HK-2 (cell line): Measurements from ENCODE around the gene MBTPS2.
"Not testable (repeated sequence)": the region's sequence is repeated elsewhere in the genome, so short reads cannot be mapped to it uniquely, and the experiment has no call there.

ENCODE experiments used
- DNase-seq: peaks from one replicate; pipeline ENCODE4 v3.0.0-alpha.2; 2018; ENCODE audit not compliant: unreplicated experiment

The MBTPS2 gene

GRCh38 chrX:21839334-21840192, at the start of gene MBTPS2:
Gene MBTPS2, plus strand, starts transcription at chrX:21839617. Its CDS starts 118 bp downstream, at chrX:21839735.
- DNase-seq: peak; percentile 91

GRCh38 chrX:21798677-21799219, 40.7 kb upstream of the MBTPS2 start:
- DNase-seq: peak; percentile 29

DNA sequence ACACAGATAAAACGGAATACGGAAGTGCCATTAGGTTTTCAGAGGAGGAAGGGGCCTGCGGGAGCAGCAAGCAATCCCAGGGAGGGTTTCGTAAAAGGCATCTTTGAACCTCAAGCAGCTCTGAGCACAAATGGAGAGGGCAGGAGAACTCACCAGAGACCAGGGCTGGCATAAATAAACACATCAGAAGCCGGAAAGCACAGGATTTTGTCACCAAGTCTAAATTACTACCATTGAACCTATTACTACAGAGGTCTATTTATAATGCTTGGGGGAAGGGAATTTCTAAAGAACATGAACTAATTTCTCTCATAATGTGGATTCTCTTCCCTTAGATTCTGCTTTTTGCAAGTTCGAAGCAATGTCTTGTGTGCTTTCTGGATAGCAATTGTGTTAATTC, 39.6 kb upstream of the MBTPS2 start:
- no peak for DNase-seq

DNA sequence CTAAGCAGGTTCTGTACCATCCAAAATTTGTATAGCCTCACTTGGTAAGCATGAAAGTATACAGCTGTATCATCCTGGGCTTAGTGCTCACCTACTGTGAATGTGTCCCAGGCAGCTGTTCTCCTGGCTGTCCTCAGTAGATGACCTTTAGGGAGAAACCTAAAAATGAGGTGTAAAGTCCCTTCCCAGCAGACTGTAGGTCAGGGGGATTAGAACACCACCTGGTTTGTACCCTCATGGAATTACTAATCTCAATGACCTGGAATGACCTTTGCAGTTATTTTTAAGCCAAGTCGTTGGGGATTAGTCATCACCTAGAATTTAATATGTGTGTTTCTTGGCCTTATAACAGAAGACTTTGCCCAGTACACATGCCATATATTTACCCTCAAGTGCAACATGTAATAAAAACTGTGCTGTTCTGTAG, 39.1 kb upstream of the MBTPS2 start:
- DNase-seq: no peak

DNA sequence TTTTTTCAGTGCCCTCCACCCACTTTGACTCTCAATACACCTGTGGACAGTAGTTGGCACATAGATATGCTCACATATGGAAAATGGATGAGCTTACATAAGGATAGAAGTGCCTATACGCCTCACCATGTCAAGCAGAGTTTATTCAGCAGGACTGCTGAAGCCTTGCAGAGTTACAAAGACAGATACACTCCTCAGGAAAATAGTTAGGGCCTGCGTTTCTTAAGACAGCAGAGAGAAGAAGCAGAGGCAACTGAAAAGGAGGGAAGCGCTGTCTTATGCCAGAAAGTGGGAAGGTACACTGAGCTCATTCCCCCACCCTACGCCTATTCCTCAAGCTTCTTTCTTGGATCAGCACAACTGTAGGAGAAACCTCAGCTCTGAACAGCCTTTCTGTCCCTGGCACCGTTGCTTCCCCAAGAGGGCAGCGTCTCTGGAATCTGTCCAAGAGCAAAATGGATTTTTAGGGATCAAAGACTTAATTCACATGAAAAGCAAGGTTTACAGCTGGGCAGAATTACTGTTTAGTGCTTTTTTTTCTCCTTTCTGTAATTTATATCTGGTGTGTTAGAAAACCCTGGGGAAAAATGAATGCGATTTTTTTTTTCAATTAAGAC, 37.3 kb upstream of the MBTPS2 start:
- DNase-seq: no peak

DNA sequence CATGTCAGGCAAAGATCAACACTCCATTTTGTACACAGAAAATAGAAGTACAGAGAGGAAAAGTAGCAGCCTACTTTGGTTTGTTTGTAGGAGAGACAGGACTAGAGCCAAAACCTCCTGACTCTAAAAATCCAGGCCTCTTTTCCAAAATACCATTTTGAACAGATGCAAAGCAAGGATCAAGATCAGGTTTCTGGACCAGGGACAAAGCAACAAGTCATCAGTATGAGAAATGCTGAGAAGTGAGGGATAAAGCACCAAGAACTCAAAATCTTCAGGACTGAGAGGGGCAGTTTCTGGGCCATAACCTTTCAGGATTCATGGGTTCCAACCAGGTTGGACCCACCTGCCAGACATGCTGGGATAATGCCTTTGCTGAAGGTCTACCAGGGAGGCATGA, 36.6 kb upstream of the MBTPS2 start:
- no peak for DNase-seq

DNA sequence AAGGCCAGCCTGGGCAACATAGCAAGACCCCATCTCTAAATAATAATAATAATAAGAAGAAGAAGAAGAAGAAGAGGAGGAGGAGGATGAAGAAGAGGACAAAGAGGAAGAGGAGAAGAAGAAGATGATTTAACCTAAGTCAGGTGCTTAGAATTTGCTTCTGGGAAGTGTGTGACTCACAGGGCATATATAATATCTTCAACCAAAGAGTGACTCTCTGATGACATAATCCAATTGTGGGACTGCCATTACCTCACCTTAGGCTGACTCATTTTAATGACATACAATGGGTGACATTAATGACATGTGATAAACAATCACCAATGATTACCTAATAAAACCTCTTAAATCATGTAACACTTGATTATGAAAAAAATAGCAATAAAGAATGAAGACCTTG, 32.7 kb upstream of the MBTPS2 start:
- DNase-seq: no peak

GRCh38 chrX:21811832-21812231, 27.6 kb upstream of the MBTPS2 start:
- no peak for DNase-seq

DNA sequence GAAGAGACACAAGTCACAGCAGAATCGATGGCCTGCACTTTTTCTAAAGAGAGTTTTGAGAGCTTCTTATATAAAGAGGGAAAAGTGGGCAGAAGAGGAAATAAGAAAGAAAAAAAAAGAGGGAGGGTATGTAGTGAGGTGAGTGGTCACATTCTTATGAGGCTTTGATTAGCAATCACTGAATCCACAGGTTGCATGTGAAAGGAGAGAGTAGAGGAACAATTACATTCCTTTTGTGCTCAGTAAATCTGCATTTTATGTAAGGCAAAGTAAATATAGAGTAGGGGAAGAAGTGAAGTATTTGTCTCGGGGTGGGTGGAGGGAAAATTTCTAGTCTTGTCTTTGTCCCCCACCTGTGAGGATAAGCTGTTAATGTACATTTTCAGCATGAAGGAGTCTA, 26.8 kb upstream of the MBTPS2 start:
- no peak for DNase-seq

DNA sequence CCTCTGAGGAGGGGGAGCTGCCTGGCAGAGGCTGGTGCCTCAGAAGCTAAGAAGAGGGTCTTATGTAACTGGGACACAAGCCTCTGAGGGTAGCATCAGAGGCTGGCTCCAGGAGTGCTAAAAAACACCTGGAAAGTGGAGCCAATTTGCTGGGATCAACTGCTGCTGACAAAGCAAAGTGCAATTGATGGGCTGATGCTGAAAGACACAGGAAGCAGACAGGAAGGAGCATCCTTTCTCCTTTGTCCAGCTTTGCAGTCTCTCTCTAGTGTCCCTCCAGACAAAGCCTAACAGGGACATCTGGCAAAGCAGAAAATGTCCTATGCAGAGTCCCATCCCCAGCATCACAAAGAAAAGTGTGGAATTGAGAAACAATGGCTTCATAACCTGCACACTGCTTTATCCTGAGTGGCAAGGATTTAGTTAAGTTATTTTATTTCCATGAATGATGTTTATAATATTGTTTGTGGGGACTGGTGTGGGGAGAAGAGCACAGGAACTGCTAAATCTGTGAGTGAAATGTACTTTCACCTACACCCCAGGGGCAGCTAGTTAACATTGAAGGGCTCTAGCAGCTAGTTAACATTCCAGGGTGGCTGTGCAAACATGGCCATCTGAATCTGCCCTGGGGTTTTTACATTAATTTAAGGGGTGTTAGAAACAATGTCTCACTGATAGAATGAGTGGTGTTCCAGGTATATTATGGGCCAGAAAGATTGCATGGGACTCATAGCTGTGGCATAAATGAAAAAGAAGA, 25.6 kb upstream of the MBTPS2 start:
- no peak for DNase-seq

DNA sequence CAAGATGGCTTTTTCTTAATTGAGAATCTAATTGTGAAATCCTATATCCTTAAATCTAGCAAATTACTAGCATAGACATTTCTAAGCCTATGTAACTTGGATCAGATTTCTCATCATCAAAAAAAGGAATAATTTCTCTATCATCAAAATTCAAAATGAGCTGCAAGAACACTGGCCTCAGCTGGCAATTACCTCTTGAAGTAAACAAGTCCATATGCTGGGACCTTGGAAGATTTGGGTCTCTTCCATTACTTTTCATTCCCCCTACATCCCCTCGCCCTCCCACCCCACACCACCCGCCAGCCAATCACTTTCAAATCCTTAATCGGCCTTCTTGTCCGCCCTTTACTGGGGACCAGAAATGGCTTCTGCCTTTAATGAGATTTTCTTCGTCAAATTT, 23.3 kb upstream of the MBTPS2 start:
- no peak for DNase-seq

DNA sequence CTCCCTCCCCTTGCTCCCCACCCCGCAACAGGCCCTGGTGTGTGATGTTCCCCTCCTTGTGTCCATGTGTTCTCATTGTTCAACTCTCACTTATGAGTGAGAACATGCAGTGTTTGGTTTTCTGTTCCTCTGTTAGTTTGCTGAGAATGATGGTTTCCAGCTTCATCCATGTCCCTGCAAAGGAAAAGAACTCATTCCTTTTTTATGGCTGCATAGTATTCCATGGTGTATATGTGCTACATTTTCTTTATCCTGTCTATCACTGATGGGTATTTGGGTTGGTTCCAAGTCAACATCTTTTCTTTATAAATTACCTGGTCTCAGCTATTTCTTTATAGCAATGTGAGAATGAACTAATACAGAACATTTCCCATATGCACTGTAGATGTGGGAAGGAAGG, 19.2 kb upstream of the MBTPS2 start:
- DNase-seq: not testable (repeated sequence)

GRCh38 chrX:21821875-21822274, 17.5 kb upstream of the MBTPS2 start:
- DNase-seq: no peak

- DNase-seq: no peak
Measured at GRCh38 chrX:21831496-21831895, 7.9 kb upstream of the MBTPS2 start.

- no peak for DNase-seq
Measured at GRCh38 chrX:21837056-21837455, 2.4 kb upstream of the MBTPS2 start.

DNA sequence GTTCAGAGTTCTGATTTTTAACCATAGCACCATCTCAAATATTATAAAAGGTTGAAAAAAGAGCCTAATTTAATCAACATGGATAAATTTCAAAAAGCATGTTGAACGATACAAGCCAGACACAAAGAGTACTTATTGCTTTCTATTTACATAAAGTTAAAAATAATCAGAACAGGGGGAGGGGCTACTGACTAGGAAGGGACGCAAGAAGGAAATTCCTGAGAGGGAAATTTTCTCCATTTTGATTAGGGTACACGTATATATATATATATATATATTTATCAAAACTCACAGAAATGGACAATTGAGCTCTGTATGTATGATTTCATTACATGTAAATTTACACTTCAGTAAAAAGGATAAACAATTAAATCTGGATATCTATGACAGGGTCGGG, 482 bp upstream of the MBTPS2 start:
- DNase-seq: no peak

- DNase-seq: peak; percentile 3
Measured at GRCh38 chrX:21840193-21840545, 752 bp downstream of the MBTPS2 start.

DNA sequence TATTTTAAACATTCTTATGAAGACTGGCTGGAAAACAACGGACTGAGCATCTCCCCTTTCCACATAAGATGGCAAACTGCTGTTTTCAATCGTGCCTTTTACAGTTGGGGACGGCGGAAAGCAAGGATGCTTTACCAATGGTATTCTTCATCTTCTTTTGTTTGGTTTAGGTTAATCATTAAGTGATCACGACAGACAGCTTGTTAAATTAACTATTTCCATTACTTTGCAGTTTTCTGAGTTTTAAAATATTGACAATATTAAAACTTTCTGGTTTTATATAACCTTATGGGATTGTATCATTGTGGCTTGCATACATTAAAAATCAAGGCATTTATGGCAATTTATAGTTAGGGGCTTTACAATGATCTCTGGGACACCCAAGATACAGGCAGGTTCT, 3.8 kb downstream of the MBTPS2 start:
- DNase-seq: no peak

DNA sequence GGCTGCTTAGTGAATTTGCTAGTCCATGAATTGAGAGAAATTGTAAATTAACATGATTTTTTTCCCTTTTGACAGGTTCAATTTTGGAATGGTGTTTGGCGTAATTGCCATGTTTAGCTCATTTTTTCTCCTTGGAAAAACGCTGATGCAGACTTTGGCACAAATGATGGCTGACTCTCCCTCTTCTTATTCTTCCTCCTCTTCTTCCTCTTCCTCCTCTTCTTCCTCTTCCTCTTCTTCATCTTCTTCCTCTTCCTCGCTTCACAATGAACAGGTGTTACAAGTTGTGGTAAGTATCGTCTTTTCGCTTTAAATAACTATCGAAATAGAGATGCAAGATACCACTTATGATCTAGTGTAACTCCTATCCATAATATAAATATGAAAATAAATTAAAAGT, 5.7 kb downstream of the MBTPS2 start:
- DNase-seq: no peak

DNA sequence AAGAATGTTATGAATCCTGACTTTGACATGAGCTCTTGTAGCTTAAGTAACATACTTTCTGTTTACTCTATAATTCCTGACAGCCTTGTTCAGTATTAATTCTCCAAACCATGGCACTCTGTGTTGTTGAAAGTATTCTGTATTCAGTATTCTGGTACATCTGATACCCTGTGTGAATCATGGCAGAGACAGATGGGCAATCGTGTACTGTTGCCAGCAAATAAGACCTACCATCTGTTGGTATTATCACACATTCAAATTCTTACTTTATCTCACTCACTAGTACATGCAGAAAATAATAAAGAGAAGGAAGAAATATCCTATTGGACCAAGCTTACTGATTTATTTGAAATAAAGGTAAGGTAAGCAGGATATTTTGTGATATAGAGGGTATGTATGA, 7.9 kb downstream of the MBTPS2 start:
- DNase-seq: no peak

DNA sequence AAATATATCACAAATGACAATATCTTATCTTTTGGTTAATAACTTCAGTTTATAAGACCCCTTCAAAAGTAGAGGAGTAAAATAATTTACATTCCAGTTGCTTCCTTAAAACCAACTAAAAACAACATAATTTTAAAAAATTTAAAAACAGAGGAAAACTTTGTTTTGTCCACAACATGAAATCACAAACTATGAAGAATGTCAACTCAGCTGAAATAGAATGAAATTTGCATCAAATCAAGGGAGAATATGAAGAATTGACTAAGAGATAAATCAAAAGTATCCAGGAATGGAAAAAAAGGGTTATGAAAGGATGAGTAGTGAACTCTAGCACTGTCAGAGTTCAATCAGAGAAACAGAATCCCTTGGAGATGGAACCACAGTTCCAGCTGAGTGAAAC, 14.2 kb downstream of the MBTPS2 start:
- DNase-seq: no peak

GRCh38 chrX:21855937-21856415, 16.6 kb downstream of the MBTPS2 start, which contains the start of gene YY2:
Gene YY2, plus strand, starts transcription at chrX:21855987. Its CDS starts 498 bp downstream, at chrX:21856485.
- DNase-seq: no peak
